Type B pancreatic cell (in vitro differentiated cells): ENCODE data around the gene LCN2. TPM values are rescaled to one million over a fixed set of nuclear protein-coding genes. Genes with fewer than 3 reads are reported as not detected.

ENCODE experiments used
- DNase-seq: peaks from one replicate; pipeline ENCODE4 v3.0.0; 2021; ENCODE audit warnings: mixed read lengths; ENCODE audit not compliant: unreplicated experiment; ENCODE audit errors: extremely low spot score
- H3K27ac Mint-ChIP-seq: 2 replicates; pipeline ENCODE4 v1.8.0; 2021; ENCODE audit warnings: mild to moderate bottlenecking, mixed read lengths
- H3K27me3 Mint-ChIP-seq: 2 replicates; pipeline ENCODE4 v1.8.0; 2021; ENCODE audit warnings: mixed read lengths
- H3K36me3 Mint-ChIP-seq: 2 replicates; pipeline ENCODE4 v1.8.0; 2021; ENCODE audit warnings: mixed read lengths
- H3K4me1 Mint-ChIP-seq: one replicate; pipeline ENCODE4 v1.8.0; 2021; ENCODE audit warnings: mixed read lengths; ENCODE audit not compliant: unreplicated experiment
- H3K4me3 Mint-ChIP-seq: 2 replicates; pipeline ENCODE4 v1.8.0; 2021; ENCODE audit warnings: mild to moderate bottlenecking, mixed read lengths
- H3K9me3 Mint-ChIP-seq: 2 replicates; pipeline ENCODE4 v1.8.0; 2021; ENCODE audit warnings: mixed read lengths
- total RNA-seq: library from RNA; stranded (reverse); gene quantifications from 2 replicates; pipeline ENCODE4 v1.2.1, GENCODE V29; 2021; ENCODE audit warnings: low replicate concordance
- TF ChIP-seq, protein P1 (sequence below): fragments of 200-600 bp; sonication (generic); conservative IDR thresholded peaks from 2 replicates; pipeline ENCODE4 v1.5.0; 2021; ENCODE audit warnings: antibody characterized with exemption, mild to moderate bottlenecking

LCN2 gene
- total RNA-seq, 1 donor from 2014 or later, result 10.7 TPM

DNA sequence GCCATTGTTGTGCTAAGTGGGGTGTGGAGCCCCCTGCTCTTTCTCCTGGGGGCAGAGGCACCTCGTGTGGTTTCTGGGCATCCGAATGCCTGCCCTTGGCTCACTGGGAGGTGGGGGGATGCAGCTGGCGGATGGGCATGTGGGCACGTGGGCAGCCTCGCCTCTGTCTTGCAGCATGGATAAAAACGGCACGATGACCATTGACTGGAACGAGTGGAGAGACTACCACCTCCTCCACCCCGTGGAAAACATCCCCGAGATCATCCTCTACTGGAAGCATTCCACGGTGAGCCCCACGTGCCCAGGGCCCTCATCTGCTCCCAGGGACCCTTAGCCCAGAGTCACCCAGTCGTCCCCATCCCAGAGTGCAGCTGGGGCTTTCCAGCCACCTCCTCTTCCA lies 47.1 kb upstream of the LCN2 start:
- H3K4me1 Mint-ChIP-seq, result peaks cover 28% of the 10 kb centered on the region
- peak overlapping the region; percentile 83 for H3K27ac Mint-ChIP-seq
- no peaks in the 10 kb centered on the region for H3K27me3 Mint-ChIP-seq
- peaks cover 13% of the 10 kb centered on the region for H3K36me3 Mint-ChIP-seq
- no peaks in the 10 kb centered on the region for H3K9me3 Mint-ChIP-seq
- peak overlapping the region; percentile 69 for H3K4me3 Mint-ChIP-seq
- TF ChIP-seq, protein P1, sequence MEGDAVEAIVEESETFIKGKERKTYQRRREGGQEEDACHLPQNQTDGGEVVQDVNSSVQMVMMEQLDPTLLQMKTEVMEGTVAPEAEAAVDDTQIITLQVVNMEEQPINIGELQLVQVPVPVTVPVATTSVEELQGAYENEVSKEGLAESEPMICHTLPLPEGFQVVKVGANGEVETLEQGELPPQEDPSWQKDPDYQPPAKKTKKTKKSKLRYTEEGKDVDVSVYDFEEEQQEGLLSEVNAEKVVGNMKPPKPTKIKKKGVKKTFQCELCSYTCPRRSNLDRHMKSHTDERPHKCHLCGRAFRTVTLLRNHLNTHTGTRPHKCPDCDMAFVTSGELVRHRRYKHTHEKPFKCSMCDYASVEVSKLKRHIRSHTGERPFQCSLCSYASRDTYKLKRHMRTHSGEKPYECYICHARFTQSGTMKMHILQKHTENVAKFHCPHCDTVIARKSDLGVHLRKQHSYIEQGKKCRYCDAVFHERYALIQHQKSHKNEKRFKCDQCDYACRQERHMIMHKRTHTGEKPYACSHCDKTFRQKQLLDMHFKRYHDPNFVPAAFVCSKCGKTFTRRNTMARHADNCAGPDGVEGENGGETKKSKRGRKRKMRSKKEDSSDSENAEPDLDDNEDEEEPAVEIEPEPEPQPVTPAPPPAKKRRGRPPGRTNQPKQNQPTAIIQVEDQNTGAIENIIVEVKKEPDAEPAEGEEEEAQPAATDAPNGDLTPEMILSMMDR, result no peak
- no peak for DNase-seq

DNA sequence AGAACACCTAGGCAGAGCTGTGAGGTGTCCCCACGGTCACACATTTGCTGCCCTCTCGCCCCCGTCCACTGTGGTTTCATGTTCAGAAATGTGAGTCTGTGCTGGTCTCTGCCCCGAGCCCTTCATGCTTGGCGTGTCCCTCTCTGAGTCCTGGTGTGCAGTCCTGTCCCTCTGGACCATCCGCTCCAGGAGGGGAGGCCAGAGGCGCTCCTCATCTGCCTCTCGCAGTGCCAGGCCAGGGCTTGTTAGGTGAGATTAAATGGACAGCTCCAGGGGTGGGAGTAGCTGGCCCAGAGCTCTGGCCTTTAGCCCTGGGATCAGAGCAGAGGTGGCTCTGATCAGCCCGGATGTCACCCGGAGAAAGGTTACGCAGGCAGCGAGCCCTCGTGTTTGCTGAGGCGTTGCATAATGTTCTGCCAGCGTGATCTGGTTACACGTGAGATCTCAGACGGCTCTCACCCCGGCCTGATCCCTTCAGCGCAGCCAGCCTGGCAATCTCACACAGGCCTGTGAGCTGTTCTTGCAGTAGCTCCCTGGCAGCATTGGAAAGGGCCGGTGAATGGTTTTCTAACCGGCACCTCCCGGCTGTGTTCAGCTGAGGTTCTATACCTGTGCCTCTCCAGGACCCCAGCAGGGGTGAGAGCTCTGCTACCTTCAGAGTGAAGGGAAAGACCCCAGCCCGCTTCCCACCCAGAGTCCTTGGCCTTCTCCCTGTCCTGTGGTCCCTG lies 46.2 kb upstream of the LCN2 start:
- H3K4me3 Mint-ChIP-seq, result peak overlapping the region; percentile 25
- peaks cover 23% of the 10 kb centered on the region for H3K4me1 Mint-ChIP-seq
- H3K27me3 Mint-ChIP-seq, result no peaks in the 10 kb centered on the region
- H3K27ac Mint-ChIP-seq, result peak overlapping the region; percentile 83
- H3K36me3 Mint-ChIP-seq, result peaks cover 17% of the 10 kb centered on the region
- no peak for DNase-seq
- TF ChIP-seq, protein P1, result no peak
- no peaks in the 10 kb centered on the region for H3K9me3 Mint-ChIP-seq

DNA sequence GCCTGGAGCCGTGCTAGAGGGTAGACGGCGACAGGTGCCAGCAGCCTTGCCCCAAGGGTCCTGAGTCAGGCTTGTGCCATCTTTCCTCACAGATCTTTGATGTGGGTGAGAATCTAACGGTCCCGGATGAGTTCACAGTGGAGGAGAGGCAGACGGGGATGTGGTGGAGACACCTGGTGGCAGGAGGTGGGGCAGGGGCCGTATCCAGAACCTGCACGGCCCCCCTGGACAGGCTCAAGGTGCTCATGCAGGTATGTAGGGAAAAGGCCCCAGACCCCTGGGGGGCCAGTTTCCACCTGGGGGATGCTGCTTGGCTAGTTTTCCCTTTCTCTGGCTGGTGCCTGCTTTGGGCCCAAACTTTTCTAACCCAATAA lies 45.7 kb upstream of the LCN2 start:
- Mint-ChIP-seq H3K36me3 (peaks cover 17% of the 10 kb centered on the region), H3K9me3 (no peaks in the 10 kb centered on the region), H3K27ac (peak overlapping the region; percentile 83), H3K4me3 (no peak overlapping the region), H3K27me3 (no peaks in the 10 kb centered on the region), H3K4me1 (peaks cover 17% of the 10 kb centered on the region)
- TF ChIP-seq, protein P1, result peak; percentile 32
- DNase-seq, result no peak

DNA sequence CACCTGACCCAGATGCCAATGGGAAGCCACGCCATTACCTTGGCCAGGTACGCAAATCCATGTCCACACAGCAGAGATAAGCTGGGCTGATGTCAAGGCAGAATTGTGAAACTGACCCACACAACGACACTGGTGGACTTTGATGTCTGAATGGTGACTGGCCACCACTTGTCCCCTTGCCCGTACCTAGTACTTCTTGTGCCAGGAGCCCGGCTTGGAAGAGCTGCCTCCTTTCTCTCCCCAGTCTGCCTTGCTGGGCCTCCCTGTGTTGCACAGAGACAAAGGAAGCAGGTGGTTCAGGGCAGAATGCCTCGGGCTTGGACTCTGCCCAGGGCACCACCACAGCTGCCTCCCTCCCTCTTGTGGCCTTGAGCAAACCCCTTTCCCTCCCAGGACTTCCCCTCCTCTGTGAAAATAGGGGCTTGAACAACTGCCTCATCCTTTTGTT lies 45.1 kb upstream of the LCN2 start:
- H3K4me3 Mint-ChIP-seq, result no peak overlapping the region
- H3K36me3 Mint-ChIP-seq, result peaks cover 17% of the 10 kb centered on the region
- peaks cover 11% of the 10 kb centered on the region for H3K4me1 Mint-ChIP-seq
- H3K27ac Mint-ChIP-seq, result peak overlapping the region; percentile 83
- no peaks in the 10 kb centered on the region for H3K9me3 Mint-ChIP-seq
- no peak for DNase-seq
- TF ChIP-seq, protein P1, result no peak
- no peaks in the 10 kb centered on the region for H3K27me3 Mint-ChIP-seq

DNA sequence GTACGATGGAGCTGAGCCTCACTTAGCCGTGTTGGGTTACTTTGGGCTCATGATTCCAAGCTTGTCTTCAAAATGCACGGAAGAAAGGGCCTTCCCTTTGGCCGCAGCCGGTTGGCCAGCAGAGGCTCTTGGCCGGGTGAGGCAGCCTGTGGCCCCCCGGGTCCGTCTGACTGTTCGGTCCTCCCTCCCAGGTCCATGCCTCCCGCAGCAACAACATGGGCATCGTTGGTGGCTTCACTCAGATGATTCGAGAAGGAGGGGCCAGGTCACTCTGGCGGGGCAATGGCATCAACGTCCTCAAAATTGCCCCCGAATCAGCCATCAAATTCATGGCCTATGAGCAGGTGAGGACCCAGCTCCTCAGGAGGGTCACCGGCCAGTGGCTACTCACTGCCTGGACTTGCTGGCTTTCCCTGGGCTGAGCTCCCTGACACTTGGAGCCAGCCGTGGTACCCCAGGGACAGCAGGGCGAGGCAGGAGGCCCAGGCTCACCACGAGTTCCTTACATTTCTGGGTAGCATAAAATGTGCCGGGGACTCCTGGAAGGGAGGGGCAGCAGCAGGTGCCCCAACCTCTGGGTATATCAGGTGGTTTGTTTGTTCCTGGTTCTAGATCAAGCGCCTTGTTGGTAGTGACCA lies 43.6 kb upstream of the LCN2 start:
- DNase-seq, result no peak
- Mint-ChIP-seq H3K9me3 (no peaks in the 10 kb centered on the region), H3K27me3 (no peaks in the 10 kb centered on the region), H3K36me3 (peaks cover 23% of the 10 kb centered on the region), H3K27ac (no peak overlapping the region), H3K4me1 (peaks cover 13% of the 10 kb centered on the region), H3K4me3 (no peak overlapping the region)
- TF ChIP-seq, protein P1, result no peak
